Measurements from ENCODE around the gene DCUN1D4. TPM values are rescaled to one million over a fixed set of nuclear protein-coding genes. Genes with fewer than 3 reads are reported as not detected.

Gene DCUN1D4
- total RNA-seq, 4 donors from 2014 or later = 35.0 to 80.4 (median 40.6) TPM

DNA sequence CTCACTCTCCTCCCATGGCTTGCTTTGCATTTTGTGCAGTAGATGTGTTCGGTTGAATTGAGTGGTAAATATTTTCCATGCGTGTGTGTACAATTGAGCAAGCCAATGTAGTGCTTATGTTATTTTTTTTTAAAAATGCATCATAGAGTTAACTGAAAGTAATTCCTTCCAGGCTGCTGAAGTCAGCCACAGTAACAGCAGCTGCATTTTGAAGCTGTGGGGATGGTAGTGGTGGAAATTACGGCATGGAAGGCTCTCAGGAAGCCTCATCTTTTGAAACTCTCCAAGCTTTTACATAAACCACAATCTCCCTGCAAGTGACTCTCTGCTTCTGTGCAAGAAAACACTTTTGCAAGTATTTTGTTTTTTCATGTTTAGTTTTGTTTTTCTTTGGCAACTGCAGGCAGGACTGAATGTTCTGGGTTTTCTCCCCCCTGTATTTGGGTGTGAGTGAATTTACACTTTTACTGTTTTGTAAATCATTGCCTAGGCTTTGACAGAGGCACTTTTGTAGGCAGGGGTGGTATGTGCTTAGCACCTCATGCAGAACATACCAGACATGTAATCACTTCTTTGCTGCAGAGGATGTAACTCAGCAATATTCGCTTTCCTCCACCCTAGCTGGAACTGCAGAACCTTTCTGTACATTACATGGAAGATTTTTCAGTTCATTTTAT, 121.0 kb downstream of the DCUN1D4 start:
- H3K36me3 ChIP-seq = no peaks in the 10 kb centered on the region
- WGBS, 2 donors = 55 to 62% methylated on average over 4 of the region's 4 CpGs
- peak in 1 of 2 donors; percentile 5 for DNase-seq (ENCODE audit: low spot score in 2 of 2)
- peaks cover 0 to 14% (median 0%) of the 10 kb centered on the region in 4 donors for H3K4me1 ChIP-seq
- peaks cover 0 to 4% (median 0%) of the 10 kb centered on the region in 4 donors for H3K9me3 ChIP-seq
- TF ChIP-seq EP300 (IDR thresholded peaks at IDR 0.05) = peak in 1 of 2 donors; percentile 64
- TF ChIP-seq, protein P1, sequence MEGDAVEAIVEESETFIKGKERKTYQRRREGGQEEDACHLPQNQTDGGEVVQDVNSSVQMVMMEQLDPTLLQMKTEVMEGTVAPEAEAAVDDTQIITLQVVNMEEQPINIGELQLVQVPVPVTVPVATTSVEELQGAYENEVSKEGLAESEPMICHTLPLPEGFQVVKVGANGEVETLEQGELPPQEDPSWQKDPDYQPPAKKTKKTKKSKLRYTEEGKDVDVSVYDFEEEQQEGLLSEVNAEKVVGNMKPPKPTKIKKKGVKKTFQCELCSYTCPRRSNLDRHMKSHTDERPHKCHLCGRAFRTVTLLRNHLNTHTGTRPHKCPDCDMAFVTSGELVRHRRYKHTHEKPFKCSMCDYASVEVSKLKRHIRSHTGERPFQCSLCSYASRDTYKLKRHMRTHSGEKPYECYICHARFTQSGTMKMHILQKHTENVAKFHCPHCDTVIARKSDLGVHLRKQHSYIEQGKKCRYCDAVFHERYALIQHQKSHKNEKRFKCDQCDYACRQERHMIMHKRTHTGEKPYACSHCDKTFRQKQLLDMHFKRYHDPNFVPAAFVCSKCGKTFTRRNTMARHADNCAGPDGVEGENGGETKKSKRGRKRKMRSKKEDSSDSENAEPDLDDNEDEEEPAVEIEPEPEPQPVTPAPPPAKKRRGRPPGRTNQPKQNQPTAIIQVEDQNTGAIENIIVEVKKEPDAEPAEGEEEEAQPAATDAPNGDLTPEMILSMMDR (IDR thresholded peaks at IDR 0.05) = no peak
- H3K4me3 ChIP-seq = no peak overlapping the region
- H3K27ac ChIP-seq = peak overlapping the region in 1 of 4 donors; percentile 39
- H3K27me3 ChIP-seq = no peaks in the 10 kb centered on the region

DNA sequence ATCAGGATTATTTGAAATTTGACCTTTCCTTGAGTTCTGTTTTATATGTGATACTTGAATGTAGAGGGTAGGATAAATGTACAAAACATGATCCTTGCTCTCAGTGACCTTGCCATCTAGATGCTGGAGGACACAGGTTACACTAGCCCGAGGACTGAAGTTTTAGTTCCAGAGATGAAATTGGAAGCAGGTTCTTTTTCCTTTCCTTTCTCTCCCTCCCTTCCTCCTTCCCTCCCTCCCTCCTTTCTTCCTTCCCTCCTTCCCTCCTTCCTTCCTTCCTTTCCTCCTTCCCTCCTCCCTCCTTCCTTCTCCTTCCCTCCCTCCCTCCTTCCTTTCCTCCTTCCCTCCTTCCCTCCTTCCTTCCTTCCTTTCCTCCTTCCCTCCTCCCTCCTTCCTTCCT, 122.9 kb downstream of the DCUN1D4 start:
- TF ChIP-seq EP300 (IDR thresholded peaks at IDR 0.05) = no peak
- H3K27me3 ChIP-seq = no peaks in the 10 kb centered on the region
- 84 to 95% methylated on average over 1 of the region's 1 CpG for WGBS, 2 donors
- H3K9me3 ChIP-seq = peaks cover 0 to 8% (median 0%) of the 10 kb centered on the region in 4 donors
- peaks cover 0 to 14% (median 0%) of the 10 kb centered on the region in 4 donors for H3K4me1 ChIP-seq
- H3K36me3 ChIP-seq = no peaks in the 10 kb centered on the region
- H3K4me3 ChIP-seq = no peak overlapping the region
- no peak overlapping the region for H3K27ac ChIP-seq
- DNase-seq (ENCODE audit: low spot score in 2 of 2) = no peak

Other genes starting within 250 kb of the DCUN1D4 start
- 1 to 10 TPM in 3 of 4 donors, under 1 TPM in 1; 0.84 to 2.4 (median 1.7) TPM for gene LRRC66, start 177.2 kb downstream of the DCUN1D4 start, total RNA-seq
- 100 to 1,000 TPM in 1 of 4 donors, 10 to 100 TPM in 3; 47.7 to 108 (median 73.4) TPM for gene SGCB, start 195.1 kb downstream of the DCUN1D4 start, total RNA-seq
- 1 to 10 TPM in 3 of 4 donors, under 1 TPM in 1; 0.30 to 6.3 (median 4.3) TPM for gene SPATA18, start 208.2 kb downstream of the DCUN1D4 start, total RNA-seq

All from tibial nerve (tissue), 4 donors.